Activated T-cell treated with anti-CD3 and anti-CD28 coated beads for 4 hours (primary cell): ENCODE data around the gene TTC39B.

Source experiments
- DNase-seq: peaks from one replicate; pipeline ENCODE4 v3.0.0-alpha.2; 2020

TTC39B gene

GRCh38 chr9:15299374-15299939, 7.6 kb downstream of the TTC39B start:
- peak; percentile 31 for DNase-seq

- no peak for DNase-seq
Measured at GRCh38 chr9:15298362-15298761, 8.7 kb downstream of the TTC39B start.

- no peak for DNase-seq
Measured at GRCh38 chr9:15295761-15296405, 11.1 kb downstream of the TTC39B start.

GRCh38 chr9:15294604-15295003, 12.4 kb downstream of the TTC39B start:
- no peak for DNase-seq

- DNase-seq = no peak
Measured at GRCh38 chr9:15293804-15294316, 13.2 kb downstream of the TTC39B start.

- DNase-seq = no peak
Measured at GRCh38 chr9:15293084-15293483, 13.9 kb downstream of the TTC39B start.

- no peak for DNase-seq
Measured at GRCh38 chr9:15289603-15290002, 17.4 kb downstream of the TTC39B start.

GRCh38 chr9:15287309-15287708, 19.7 kb downstream of the TTC39B start:
- no peak for DNase-seq

GRCh38 chr9:15286161-15286821, 20.7 kb downstream of the TTC39B start:
- DNase-seq = no peak

GRCh38 chr9:15282567-15283285, 24.3 kb downstream of the TTC39B start:
- no peak for DNase-seq

- DNase-seq = no peak
Measured at GRCh38 chr9:15280647-15281046, 26.4 kb downstream of the TTC39B start.

- DNase-seq = no peak
Measured at GRCh38 chr9:15278839-15279238, 28.2 kb downstream of the TTC39B start.

- no peak for DNase-seq
Measured at GRCh38 chr9:15278091-15278687, 28.8 kb downstream of the TTC39B start.

GRCh38 chr9:15277400-15278090, 29.5 kb downstream of the TTC39B start:
- no peak for DNase-seq

GRCh38 chr9:15276328-15276938, 30.6 kb downstream of the TTC39B start:
- DNase-seq = no peak

- no peak for DNase-seq
Measured at GRCh38 chr9:15274425-15274824, 32.6 kb downstream of the TTC39B start.

GRCh38 chr9:15272377-15272928, 34.6 kb downstream of the TTC39B start:
- DNase-seq = no peak

- no peak for DNase-seq
Measured at GRCh38 chr9:15271403-15271802, 35.6 kb downstream of the TTC39B start.

- DNase-seq = no peak
Measured at GRCh38 chr9:15268782-15269181, 38.2 kb downstream of the TTC39B start.

- no peak for DNase-seq
Measured at GRCh38 chr9:15268317-15268716, 38.7 kb downstream of the TTC39B start.

- DNase-seq = no peak
Measured at GRCh38 chr9:15264918-15265317, 42.1 kb downstream of the TTC39B start.

GRCh38 chr9:15262581-15262980, 44.4 kb downstream of the TTC39B start:
- no peak for DNase-seq
